IPS-11a (cell line): Measurements from ENCODE around the gene KRT72.

Experiments
- H3K4me3 ChIP-seq: one replicate; pipeline ENCODE4 v1.5.1; 2013; ENCODE audit warnings: low read depth, low read length, control low read depth

Gene KRT72

GRCh38 chr12:52630599-52631200, 29.4 kb upstream of the KRT72 start:
- no peak overlapping the region for H3K4me3 ChIP-seq

- no peak overlapping the region for H3K4me3 ChIP-seq
Measured at GRCh38 chr12:52630008-52630500, 28.8 kb upstream of the KRT72 start.

- H3K4me3 ChIP-seq = no peak overlapping the region
Measured at GRCh38 chr12:52629281-52630007, 28.2 kb upstream of the KRT72 start.

- no peak overlapping the region for H3K4me3 ChIP-seq
Measured at GRCh38 chr12:52628841-52629240, 27.6 kb upstream of the KRT72 start.

- no peak overlapping the region for H3K4me3 ChIP-seq
Measured at GRCh38 chr12:52628111-52628507, 26.8 kb upstream of the KRT72 start.

GRCh38 chr12:52627395-52628110, 26.3 kb upstream of the KRT72 start:
- H3K4me3 ChIP-seq = no peak overlapping the region

GRCh38 chr12:52622349-52622748, 21.1 kb upstream of the KRT72 start:
- no peak overlapping the region for H3K4me3 ChIP-seq

- no peak overlapping the region for H3K4me3 ChIP-seq
Measured at GRCh38 chr12:52618866-52619265, 17.6 kb upstream of the KRT72 start.

- H3K4me3 ChIP-seq = no peak within 1 kb of the TSS
Measured at GRCh38 chr12:52618216-52618615, 17.0 kb upstream of the KRT72 start, which contains the start of gene KRT73. KRT73 (minus strand) TSS chr12:52618559; CDS start chr12:52618524, 35 bp downstream.

GRCh38 chr12:52617403-52617785, 16.1 kb upstream of the KRT72 start:
- H3K4me3 ChIP-seq = no peak overlapping the region

- H3K4me3 ChIP-seq = no peak overlapping the region
Measured at GRCh38 chr12:52616680-52617402, 15.6 kb upstream of the KRT72 start.

GRCh38 chr12:52615912-52616311, 14.6 kb upstream of the KRT72 start:
- H3K4me3 ChIP-seq = no peak overlapping the region

GRCh38 chr12:52615208-52615868, 14.1 kb upstream of the KRT72 start:
- no peak overlapping the region for H3K4me3 ChIP-seq

- no peak overlapping the region for H3K4me3 ChIP-seq
Measured at GRCh38 chr12:52614381-52615207, 13.3 kb upstream of the KRT72 start.

- H3K4me3 ChIP-seq = no peak overlapping the region
Measured at GRCh38 chr12:52613384-52614030, 12.2 kb upstream of the KRT72 start.

- H3K4me3 ChIP-seq = no peak overlapping the region
Measured at GRCh38 chr12:52612431-52613383, 11.4 kb upstream of the KRT72 start.

- no peak overlapping the region for H3K4me3 ChIP-seq
Measured at GRCh38 chr12:52611080-52611468, 9.8 kb upstream of the KRT72 start.
